HG03025 (cell line): ENCODE data around the gene NFATC2.
"Not testable (repeated sequence)": the region's sequence is repeated elsewhere in the genome, so short reads cannot be mapped to it uniquely, and the experiment has no call there.

ENCODE experiments used
- ATAC-seq: cut with Tn5 transposase; IDR thresholded peaks from one replicate; pipeline ENCODE4 v1.9.1; 2021; ENCODE audit warnings: mild to moderate bottlenecking, moderate library complexity; ENCODE audit not compliant: unreplicated experiment, low FRiP score

Gene NFATC2

DNA sequence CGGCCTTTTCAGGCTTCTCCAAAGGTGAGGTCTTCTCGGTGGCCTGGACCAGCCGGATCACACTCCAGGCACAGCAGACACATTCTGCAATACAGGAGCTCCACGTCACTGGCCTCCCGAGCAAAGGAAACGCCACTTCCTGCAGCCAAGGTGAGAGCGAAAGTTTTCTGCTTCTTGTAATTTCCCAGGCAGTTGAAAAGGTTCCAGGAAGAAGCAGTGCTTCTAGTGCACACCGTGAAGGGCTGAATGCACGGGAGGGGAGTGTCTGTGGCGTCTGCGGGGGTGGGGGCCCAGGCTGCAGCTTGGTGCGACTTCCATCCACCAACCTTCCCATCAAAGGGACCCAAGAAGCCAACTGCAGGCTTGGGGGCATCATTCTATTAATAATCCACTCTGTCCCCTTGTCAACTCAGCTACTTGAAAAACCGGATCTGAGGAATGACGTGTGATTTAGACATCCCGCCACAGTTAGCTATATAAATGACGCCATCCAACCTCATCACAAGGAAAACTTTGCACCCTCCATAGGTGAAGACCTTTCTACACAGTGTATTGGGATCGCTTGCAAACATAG is 61.1 kb downstream of the NFATC2 start:
- ATAC-seq = no peak

DNA sequence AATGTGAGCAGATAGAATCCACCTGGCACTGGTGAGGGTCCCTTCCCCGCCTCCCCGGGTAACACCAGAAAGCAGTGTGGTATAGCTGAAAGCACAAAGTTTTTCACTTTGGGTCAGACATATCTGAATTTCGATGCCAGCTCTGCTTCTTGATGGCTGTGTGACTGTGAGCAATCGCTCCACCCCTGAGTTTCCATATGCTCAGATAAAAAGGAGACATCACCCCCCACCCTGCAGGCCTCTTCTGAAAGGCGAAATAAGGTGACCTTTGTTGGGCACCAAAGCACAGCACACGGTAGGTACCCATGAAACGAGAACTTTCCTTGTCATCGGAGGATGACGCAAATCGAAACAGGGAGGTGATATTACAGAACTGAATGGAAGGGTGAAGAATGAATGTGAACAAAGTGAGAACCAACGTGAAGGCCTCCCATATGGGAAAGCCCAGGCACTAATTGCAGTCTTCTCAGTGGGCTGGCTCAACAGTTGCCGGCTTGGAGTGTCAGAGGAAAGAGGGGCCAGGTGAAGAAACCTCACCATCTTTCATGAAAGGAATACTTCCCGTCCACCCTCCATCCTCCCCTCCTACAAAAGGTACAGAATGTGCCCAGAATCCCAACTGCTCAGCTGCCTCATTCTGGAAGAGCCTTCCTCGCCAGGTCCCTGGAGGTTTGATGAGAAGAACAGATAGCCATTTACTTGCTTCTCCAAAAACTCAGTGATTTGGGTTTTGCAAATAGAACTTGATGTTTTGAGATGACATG is 61.8 kb downstream of the NFATC2 start:
- no peak for ATAC-seq

DNA sequence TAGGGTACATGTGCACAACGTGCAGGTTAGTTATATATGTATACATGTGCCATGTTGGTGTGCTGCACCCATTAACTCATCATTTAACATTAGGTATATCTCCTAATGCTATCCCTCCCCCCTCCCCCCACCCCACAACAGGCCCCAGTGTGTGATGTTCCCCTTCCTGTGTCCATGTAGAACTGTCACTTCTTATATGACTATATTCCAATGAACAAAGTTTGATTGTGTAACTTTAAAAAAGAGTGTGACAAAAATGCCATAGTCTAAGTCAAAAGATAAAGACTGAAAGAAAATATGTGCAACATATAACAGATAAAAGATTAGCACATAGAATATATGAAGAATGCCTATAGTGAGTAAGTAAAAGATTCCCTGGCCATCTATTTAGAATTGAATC is 66.4 kb downstream of the NFATC2 start:
- not testable (repeated sequence) for ATAC-seq

DNA sequence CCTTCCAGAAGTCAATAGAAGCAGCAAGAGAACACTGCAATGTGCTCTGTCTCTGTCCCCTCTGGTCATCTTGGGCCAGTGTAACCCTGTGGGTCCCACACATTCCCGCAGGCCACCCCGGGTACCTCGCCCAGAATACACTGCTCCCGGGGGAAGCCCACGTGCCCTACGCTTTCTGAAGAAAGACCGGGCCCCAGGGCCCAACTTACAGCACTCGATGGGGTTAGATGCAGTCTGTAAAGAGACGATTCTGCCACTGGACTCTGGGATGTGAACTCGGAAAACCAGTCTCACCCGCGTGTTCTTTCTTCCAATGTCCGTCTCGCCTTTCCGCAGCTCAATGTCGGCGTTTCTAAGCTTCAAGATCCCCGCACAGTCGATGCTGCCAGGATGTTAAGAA is 68.7 kb downstream of the NFATC2 start:
- no peak for ATAC-seq

DNA sequence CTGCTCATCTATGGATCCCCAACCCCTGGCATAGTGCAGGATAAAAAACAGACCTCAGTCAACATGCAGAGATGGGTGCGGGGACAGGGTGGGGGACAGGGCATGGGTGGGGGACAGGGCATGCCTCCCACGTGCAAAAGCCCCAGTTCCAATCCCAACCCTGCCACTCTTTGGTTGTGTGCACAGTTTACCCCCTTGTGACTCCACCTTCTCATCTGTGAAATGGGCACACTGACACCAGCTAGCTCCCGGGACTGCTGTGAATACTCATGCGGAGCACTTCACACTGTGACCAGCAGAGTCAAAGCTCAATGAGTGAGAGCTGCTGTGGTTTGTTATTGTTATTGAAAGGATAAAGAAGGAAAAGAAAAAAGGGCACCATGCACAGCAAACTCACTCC is 69.3 kb downstream of the NFATC2 start:
- no peak for ATAC-seq

DNA sequence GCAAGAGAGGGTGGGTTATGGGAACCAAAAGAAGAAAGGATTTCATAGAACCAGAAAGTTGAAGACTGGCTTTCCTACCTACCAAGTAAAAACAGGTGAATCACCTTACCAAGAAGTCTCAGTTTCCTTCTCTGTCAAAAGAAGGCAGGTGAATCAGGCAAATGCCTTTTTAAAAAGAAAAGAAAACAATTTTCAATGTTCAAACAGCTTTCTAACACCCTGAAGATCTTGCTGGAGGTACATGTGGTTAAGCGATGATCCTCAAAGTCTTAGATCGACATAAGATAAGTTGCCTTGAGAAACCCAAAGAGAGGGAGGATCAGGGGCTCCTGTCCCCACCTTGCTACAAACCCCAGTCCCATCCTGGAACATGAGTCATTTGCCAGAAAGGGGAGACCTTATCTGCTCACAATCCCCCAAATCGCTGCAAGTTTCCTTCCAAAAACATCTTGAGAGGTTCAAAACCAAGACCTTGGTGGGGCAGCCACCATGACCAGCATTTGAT is 71.6 kb downstream of the NFATC2 start:
- no peak for ATAC-seq

DNA sequence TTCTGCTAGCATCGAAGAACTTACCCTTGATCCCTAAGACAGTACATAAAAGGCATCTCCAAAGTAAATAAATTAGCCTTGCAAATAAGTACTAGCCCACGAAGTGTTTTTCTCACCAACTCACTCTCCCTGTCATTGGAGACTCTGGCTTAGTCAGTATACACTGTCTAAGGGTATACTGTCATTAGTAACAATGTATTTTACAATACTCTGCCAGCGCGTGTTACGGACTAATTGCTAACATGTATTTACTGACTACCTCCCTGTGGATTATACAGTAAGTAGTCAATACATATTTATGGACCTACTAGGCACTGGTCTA is 72.1 kb downstream of the NFATC2 start:
- ATAC-seq = no peak

DNA sequence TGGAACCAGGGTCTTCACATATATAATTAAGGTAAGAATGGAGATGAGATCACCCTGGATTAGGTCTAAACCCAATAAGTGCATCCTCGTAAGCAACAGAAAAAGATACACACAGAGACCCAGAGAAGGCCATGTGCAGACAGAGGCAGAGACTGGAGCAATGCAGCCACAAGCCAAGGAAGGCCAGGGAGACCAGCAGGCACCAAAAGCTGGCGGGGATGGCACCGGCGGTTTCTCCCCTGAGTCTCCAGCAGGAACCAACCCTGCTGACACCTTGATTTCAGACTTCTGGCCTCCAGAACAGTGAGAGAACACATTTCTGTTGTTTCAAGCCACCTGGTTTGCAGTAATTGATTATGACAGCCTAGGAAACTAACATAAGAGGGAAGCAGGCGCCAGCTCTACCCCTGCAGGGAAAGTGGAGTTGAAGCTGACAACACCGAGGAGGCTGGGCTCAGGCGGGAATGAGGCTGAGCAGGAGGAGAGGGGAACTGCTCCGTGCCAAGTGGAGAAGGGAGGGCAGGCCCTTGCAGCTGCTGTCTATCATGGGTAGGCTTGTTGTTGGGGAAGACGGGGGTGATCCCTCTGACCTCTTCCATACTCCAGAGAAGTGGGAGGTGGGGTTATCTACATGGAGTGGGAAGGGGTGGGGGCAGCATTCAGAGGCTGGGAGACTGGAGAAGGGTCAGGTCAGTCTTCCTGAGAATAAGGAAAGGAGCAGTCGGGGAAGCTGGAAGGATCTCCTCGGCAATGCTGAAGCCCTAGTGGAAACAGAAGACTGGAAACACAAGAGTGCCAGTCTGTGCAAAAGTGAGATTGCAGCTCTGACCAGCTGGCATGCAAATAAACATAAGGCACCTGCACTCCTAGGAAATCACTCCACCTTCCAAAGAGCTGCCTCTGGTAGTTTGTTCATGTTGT is 72.7 kb downstream of the NFATC2 start:
- ATAC-seq = no peak

DNA sequence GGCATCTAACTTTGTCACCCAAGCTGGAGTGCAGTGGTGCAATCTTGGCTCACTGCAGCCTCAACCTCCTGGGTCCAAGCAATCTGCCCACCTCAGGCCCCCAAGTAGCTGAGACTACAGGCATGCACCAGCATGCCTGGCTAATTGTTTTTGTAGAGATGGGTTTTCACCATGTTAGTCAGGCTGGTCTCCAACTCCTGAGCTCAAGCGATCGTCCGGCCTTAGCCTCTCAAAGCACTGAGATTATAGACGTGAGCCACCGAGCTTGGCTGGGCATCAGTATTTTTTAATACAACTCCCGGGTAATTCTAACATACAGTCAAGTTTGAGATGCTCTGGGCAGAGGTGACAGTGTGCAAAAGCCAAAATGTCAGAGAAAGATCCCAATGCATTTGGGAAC is 73.5 kb downstream of the NFATC2 start:
- ATAC-seq = no peak

DNA sequence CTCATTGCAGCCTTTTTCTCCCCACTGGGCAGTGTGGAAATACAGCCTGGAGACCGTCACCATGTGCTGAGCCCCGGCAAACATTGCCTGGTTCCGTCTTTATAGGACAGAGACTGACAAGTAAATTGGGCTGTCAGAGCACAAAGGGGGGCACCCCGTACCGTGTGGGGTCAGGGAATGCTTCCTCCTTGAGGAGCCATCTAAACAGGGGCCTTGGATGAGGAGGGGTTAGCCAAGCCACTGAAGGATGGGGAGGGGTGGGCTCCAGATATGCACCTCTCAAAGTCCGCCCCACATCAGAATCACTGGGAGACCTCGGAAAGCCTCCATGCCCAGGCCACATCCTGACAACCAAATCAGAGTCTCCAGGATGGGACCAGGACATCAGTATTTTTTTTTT is 73.9 kb downstream of the NFATC2 start:
- ATAC-seq = no peak

DNA sequence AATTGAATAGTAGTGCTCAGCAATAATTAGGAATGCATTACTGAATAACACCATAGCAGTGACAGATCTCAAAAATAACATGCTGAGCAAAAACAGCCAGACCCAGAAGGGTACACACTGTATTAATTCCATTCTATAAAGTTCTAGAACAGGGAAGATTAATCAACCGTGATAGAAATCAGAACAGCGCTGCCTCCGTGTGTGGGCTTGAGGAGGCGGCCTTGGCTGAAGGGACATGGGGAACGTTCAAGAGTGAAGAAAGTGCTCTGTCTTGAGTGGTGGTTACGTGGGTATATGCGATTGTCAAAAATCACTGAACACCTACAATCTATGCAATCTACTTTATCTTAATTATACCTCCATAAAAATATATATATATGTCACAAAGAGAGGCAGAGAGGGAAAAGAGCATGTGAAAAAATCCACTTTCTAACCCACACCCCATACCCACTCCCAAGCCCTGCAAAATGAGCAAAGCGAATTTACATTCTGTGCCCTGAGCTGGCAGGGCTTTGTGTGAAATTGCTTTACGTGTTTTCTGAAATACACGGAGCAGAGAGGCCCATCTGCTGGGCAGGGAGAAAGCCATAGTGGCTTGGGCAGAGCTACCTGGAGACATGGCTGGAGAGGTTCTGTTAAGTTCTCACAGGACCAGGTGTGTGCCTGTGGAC is 74.4 kb downstream of the NFATC2 start:
- no peak for ATAC-seq

DNA sequence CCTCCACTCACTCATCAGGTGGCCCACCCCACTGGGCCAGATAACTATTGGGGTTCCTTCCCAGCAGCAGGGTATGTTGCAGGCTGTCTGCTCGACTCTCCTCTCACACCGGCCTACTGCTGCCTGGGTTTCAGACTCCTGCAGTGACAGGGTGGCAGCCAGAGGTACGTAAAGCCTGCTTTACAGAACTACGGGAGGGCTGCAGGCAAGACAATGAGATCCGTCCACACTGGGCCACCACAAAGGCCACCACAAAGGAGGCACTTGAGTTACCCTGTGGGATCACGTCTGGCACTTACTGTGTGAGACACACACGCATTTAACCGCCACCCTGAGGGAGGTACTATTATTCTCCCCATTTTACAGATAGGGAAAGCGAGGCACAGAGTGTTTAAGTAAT is 78.5 kb downstream of the NFATC2 start:
- ATAC-seq = no peak

DNA sequence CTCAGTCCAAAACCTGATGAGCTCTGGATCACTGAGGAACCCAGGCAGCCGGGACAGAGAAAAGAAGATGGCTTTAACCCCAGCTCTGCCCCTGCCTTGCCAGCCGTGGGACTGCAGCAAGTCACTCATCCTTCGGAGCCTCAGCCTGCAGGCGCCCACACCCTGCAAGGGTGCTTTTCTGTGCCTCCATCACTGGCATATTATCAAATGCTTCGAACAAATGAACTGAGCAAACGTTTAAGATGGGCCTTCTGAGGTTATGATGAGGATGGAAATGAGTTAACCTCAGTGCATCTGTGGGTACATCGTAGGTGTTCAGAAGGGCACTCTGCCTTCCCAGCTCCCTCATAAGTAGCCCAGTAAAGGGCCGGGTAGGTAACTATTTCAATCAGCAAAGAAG is 79.0 kb downstream of the NFATC2 start:
- ATAC-seq = no peak

DNA sequence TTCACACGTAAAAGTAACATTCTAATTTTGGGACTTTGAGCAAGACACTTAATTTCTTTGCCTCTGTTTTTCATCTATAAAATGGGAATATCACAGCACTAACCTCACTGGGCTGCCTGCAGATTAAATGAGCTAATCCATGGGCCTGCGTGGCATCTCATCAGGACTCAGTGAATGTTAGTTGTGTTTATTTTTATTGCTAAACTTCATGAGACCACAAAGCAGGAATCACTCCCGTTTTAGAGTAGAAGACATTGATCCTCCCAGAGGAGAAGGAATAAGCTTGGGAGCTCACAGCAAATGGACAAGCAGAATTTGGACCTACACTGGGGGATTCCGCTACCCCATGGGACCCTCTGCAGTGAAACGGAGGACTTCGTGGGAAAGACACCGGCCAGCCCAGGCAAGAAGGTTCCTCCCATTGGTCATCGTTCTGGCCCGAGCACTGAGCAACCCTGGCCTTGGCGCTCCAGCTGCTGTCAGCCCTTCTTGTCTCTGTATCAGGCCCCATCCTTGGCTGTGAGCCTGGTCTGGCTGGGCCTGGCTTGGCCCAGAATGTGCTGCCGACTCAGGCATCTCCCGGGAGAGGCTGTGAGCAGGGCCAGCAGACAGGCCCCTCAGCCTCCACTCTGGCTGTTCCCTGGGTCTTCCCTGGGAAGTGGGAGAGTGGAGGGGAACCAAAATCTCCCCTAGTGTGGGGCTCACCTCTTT is 79.8 kb downstream of the NFATC2 start:
- no peak for ATAC-seq

DNA sequence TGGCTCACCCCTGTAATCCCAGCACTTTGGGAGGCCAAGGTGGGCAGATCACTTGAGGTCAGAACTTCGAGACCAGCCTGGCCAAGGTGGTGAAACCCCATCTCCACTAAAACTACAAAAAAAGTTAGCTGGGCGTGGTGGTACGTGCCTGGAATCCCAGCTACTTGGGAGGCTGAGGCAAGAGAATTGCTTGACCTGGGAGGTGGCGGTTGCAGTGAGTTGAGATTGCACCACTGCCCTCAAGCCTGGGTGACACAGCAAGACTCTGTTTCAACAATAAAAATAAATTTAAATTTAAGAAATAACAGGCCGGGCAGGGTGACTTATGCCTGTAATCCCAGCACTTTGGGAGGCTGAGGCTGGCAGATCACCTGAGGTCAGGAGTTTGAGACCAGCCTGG is 80.7 kb downstream of the NFATC2 start:
- ATAC-seq = not testable (repeated sequence)

DNA sequence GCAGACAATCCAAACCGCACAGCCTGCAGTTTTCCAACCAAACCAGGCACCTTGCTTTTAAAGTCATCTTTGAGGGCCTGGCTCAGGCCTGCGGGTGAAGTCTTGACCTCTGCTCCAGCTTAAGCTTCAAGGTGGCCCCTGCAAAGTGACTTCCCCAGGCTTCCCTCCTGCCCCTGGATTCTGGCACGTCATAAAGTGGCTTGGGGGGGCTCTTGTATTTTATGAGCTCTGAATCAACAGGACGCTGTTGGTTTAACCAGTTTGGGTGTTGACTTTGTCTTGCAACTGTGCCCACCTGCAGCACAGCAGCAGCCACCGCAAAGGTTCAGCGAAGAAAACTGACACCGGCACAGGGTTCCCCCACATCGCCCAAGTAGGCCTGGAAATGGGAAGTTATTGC is 81.2 kb downstream of the NFATC2 start:
- ATAC-seq = no peak

DNA sequence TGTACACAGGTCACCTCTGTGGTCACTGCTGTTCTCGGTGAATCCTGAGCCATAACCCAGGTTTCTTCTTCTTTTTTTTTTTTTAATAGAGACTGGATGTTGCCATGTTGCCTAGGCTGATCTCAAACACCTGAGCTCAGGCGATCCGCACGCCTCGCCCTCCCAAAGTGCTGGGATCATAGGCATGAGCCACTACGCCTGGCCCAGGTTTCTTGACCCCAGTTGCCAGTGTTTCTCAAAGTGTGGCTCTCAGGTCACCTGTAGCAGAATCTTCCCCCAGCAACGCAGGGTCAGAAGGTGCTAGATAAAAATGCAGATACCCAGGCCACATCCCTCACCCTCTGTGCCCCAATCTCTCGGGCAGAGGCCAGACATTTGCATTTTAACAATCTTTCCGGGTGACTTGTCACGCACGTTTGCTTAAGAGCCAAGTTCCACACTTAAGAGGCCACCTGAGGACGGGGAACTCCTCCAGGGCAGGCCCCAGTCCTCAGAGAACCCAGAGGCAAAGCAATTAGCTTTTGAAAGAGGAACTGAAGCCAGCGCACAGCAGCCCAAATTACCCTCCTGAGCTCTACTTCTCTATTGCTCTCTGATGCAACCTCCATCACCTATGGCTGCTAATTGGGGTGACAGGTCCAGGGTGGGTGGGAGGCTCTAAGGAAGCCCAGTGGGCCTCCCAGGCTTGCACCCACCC is 81.8 kb downstream of the NFATC2 start:
- ATAC-seq = peak; percentile 97

DNA sequence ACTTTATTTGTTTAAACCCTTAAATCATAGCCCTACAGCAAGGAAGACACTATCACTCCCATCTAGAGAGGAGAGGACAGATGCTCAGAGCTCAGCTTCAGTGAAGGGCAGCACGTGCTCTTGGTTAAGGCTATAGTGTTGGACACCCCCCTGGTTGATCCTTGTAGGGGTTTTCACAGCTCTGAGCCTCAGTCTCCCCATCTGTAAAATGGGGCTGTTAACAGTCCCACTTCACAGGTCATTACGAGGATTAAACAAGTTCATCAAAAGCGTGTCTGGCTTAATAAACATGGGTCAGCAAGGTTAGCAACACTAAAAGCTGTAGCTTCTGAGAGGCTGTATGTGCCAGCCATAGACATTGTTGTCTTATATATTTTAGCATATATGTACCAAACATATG is 82.4 kb downstream of the NFATC2 start:
- no peak for ATAC-seq

DNA sequence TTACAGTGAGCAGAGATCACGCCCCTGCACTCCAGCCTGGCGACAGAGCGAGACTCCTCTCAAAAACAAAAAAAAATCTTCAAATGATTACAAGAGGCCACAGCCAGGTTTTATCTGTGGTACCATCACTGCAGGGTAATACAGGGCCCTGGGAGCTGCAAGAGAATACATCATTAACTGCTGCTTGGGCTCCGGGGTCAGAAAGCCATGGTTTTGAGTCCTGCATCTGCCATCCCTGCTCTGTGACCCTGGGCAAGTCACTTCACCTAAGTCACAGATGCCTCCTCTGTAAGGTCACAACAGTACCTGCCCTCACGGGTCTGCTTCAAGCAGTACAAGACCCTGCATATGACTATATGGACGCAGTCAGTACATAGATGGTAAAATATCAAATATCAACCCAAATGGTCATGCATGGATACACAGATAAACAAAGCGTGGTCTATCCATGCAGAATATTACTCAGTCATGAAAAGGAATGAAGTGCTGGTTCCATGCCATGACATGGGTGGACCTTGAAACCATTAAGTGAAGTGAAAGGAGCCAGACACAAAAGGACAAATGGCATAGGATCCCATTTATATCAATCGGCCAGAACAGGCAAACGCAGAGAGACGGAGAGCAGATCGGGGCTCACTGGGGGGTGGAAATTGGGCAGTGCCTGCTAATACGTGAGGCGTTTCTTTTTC is 83.6 kb downstream of the NFATC2 start:
- no peak for ATAC-seq
